SK-N-SH treated with all-trans-retinoic acid at 6 μM for 48 hours (cell line): ENCODE measurements around the gene TIAM2.

ENCODE experiments used
- ATAC-seq: fragments of 200-7000 bp; cut with Tn5 transposase; 3 replicates; pipeline ENCODE4 v1.9.1; 2020; ENCODE audit warnings: mild to moderate bottlenecking, moderate library complexity
- ARNTL ChIP-seq: fragments of 450-650 bp; formaldehyde crosslinking; IDR thresholded peaks from 2 replicates; pipeline ENCODE4 v1.5.0; 2020; ENCODE audit warnings: low read depth, mild to moderate bottlenecking, moderate library complexity, borderline replicate concordance
- CSDC2 ChIP-seq: fragments of 250-450 bp; sonication (Bioruptor Pico); IDR thresholded peaks from 2 replicates; pipeline ENCODE4 v1.5.0; 2020; ENCODE audit warnings: mild to moderate bottlenecking, moderate library complexity
- ESRRG ChIP-seq: fragments of 250-450 bp; sonication (Bioruptor Pico); IDR thresholded peaks from 2 replicates; pipeline ENCODE4 v1.6.1; 2021; ENCODE audit warnings: mild to moderate bottlenecking
- GLIS3 ChIP-seq: fragments of 250-450 bp; sonication (Bioruptor Pico); IDR thresholded peaks from 2 replicates; pipeline ENCODE4 v1.5.0; 2020; ENCODE audit warnings: mild to moderate bottlenecking, moderate library complexity
- ISL1 ChIP-seq: fragments of 250-450 bp; sonication (Bioruptor Pico); IDR thresholded peaks from 2 replicates; pipeline ENCODE4 v2.1.2; 2022; ENCODE audit warnings: mild to moderate bottlenecking, moderate library complexity
- OSR1 ChIP-seq: fragments of 250-450 bp; sonication (Bioruptor Pico); IDR thresholded peaks from 2 replicates; pipeline ENCODE4 v1.8.0; 2022; ENCODE audit warnings: moderate library complexity, mild to moderate bottlenecking, inconsistent platforms
- PPARA ChIP-seq: fragments of 250-450 bp; sonication (Bioruptor Pico); IDR thresholded peaks from 2 replicates; pipeline ENCODE4 v1.5.0; 2020; ENCODE audit warnings: mild to moderate bottlenecking, borderline replicate concordance
- RARB ChIP-seq: fragments of 250-450 bp; sonication (Bioruptor Pico); IDR thresholded peaks from 2 replicates; pipeline ENCODE4 v1.8.0; 2021; ENCODE audit warnings: mild to moderate bottlenecking, moderate library complexity
- SNAI2 ChIP-seq: fragments of 250-450 bp; sonication (Bioruptor Pico); IDR thresholded peaks from 2 replicates; pipeline ENCODE4 v1.5.0; 2020; ENCODE audit warnings: mild to moderate bottlenecking, moderate library complexity
- TCF4 ChIP-seq: fragments of 250-450 bp; sonication (Bioruptor Pico); IDR thresholded peaks from 2 replicates; pipeline ENCODE4 v1.8.0; 2021; ENCODE audit warnings: mild to moderate bottlenecking, moderate library complexity, borderline replicate concordance
- TOX ChIP-seq: fragments of 250-450 bp; sonication (Bioruptor Pico); IDR thresholded peaks from 2 replicates; pipeline ENCODE4 v1.8.0; 2021; ENCODE audit warnings: mild to moderate bottlenecking, moderate library complexity, borderline replicate concordance
- ZFP3 ChIP-seq: fragments of 250-450 bp; sonication (Bioruptor Pico); IDR thresholded peaks from 2 replicates; pipeline ENCODE4 v1.5.0; 2020; ENCODE audit warnings: mild to moderate bottlenecking, moderate library complexity
- ZFP30 ChIP-seq: fragments of 450-650 bp; formaldehyde crosslinking; IDR thresholded peaks from 2 replicates; pipeline ENCODE4 v1.5.0; 2022; ENCODE audit warnings: mild to moderate bottlenecking, moderate library complexity
- ZNF70 ChIP-seq: fragments of 450-650 bp; formaldehyde crosslinking; IDR thresholded peaks from 2 replicates; pipeline ENCODE4 v1.5.0; 2020; ENCODE audit warnings: mild to moderate bottlenecking, moderate library complexity
- TF ChIP-seq, protein P1 (sequence below): fragments of 250-450 bp; sonication (Bioruptor Pico); IDR thresholded peaks from 2 replicates; pipeline ENCODE4 v1.8.0; 2020; ENCODE audit warnings: mild to moderate bottlenecking, moderate library complexity, borderline replicate concordance
- TF ChIP-seq, protein P2 (sequence below): fragments of 250-450 bp; sonication (Bioruptor Pico); IDR thresholded peaks from 2 replicates; pipeline ENCODE4 v1.5.1; 2020; ENCODE audit warnings: low read depth, mild to moderate bottlenecking, moderate library complexity
- TF ChIP-seq, protein P3 (sequence below): fragments of 250-450 bp; sonication (Bioruptor Pico); IDR thresholded peaks from 2 replicates; pipeline ENCODE4 v1.5.0; 2020; ENCODE audit warnings: mild to moderate bottlenecking, moderate library complexity
- TF ChIP-seq, protein P4 (sequence below): fragments of 250-450 bp; sonication (Bioruptor Pico); IDR thresholded peaks from 2 replicates; pipeline ENCODE4 v1.8.0; 2021; ENCODE audit warnings: low read depth, mild to moderate bottlenecking, moderate library complexity, borderline replicate concordance
- TF ChIP-seq, protein P5 (sequence below): fragments of 250-450 bp; sonication (Bioruptor Pico); IDR thresholded peaks from 2 replicates; pipeline ENCODE4 v1.5.1; 2021; ENCODE audit warnings: mild to moderate bottlenecking, moderate library complexity

TIAM2 gene

DNA sequence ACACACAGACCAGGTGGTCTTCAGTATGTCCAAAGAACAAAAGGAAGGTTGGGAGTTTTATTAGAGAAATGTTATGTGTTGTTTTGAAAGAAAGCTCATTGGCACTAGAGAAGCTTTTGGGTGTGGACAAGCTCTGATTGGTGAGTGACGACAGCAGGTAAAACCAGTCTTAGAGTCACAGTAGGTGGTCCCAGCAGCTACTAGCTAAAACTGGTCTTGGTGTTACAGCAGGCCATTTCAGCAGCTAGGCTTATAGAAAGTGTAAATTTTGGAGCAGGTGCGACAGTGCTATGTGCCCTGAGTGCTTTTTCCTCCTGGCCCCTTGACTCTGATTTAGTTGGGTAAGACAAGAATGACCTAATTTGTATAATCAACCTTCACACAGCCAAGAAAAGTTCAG lies 272.3 kb downstream of the TIAM2 start:
- no peak for ATAC-seq
- TF ChIP-seq OSR1 (CRISPR knock-in tag) (no peak), CSDC2 (no peak), PPARA (CRISPR knock-in tag) (no peak), ZFP30 (CRISPR knock-in tag) (no peak), ESRRG (CRISPR knock-in tag) (no peak), SNAI2 (CRISPR knock-in tag) (no peak), ARNTL (CRISPR knock-in tag) (no peak), ISL1 (CRISPR knock-in tag) (no peak)
- TF ChIP-seq, protein P1, sequence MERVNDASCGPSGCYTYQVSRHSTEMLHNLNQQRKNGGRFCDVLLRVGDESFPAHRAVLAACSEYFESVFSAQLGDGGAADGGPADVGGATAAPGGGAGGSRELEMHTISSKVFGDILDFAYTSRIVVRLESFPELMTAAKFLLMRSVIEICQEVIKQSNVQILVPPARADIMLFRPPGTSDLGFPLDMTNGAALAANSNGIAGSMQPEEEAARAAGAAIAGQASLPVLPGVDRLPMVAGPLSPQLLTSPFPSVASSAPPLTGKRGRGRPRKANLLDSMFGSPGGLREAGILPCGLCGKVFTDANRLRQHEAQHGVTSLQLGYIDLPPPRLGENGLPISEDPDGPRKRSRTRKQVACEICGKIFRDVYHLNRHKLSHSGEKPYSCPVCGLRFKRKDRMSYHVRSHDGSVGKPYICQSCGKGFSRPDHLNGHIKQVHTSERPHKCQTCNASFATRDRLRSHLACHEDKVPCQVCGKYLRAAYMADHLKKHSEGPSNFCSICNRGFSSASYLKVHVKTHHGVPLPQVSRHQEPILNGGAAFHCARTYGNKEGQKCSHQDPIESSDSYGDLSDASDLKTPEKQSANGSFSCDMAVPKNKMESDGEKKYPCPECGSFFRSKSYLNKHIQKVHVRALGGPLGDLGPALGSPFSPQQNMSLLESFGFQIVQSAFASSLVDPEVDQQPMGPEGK: no peak
- TF ChIP-seq, protein P2, sequence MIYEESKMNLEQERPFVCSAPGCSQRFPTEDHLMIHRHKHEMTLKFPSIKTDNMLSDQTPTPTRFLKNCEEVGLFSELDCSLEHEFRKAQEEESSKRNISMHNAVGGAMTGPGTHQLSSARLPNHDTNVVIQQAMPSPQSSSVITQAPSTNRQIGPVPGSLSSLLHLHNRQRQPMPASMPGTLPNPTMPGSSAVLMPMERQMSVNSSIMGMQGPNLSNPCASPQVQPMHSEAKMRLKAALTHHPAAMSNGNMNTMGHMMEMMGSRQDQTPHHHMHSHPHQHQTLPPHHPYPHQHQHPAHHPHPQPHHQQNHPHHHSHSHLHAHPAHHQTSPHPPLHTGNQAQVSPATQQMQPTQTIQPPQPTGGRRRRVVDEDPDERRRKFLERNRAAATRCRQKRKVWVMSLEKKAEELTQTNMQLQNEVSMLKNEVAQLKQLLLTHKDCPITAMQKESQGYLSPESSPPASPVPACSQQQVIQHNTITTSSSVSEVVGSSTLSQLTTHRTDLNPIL (CRISPR knock-in tag): no peak

DNA sequence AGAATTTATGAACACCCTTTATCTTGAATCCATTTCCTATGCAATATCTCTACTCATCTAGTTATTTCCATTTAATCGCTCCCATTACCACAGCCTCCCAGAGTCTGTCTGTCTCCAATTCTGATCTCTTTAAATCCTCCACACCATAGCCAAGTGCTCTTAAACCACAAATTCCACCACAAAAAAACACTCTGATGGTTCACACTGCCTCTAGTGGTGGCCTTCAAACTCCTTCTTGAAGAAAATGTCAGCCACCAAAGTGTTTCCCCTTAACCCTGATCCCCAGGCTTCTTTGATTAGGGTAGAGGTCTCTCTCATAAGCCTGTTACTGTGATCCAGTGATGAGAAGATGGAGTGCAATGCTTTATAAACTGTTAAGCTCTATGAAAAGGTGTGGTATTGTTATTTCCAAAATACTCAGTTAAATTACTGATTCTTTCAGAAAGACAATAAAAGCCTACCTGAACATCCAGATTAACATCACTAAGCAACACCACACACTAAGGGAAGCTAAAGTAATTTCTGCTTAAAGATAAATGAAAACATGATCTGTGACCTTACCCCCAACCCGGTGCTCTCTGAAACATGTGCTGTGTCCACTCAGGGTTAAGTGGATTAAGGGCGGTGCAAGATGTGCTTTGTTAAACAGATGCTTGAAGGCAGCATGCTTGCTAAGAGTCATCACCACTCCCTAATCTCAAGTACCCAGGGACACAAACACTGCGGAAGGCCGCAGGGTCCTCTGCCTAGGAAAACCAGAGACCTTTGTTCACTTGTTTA lies 273.2 kb downstream of the TIAM2 start:
- TF ChIP-seq TCF4 (CRISPR knock-in tag): peak; percentile 67; the same call in 1 of the 2 replicates
- TF ChIP-seq, protein P3, sequence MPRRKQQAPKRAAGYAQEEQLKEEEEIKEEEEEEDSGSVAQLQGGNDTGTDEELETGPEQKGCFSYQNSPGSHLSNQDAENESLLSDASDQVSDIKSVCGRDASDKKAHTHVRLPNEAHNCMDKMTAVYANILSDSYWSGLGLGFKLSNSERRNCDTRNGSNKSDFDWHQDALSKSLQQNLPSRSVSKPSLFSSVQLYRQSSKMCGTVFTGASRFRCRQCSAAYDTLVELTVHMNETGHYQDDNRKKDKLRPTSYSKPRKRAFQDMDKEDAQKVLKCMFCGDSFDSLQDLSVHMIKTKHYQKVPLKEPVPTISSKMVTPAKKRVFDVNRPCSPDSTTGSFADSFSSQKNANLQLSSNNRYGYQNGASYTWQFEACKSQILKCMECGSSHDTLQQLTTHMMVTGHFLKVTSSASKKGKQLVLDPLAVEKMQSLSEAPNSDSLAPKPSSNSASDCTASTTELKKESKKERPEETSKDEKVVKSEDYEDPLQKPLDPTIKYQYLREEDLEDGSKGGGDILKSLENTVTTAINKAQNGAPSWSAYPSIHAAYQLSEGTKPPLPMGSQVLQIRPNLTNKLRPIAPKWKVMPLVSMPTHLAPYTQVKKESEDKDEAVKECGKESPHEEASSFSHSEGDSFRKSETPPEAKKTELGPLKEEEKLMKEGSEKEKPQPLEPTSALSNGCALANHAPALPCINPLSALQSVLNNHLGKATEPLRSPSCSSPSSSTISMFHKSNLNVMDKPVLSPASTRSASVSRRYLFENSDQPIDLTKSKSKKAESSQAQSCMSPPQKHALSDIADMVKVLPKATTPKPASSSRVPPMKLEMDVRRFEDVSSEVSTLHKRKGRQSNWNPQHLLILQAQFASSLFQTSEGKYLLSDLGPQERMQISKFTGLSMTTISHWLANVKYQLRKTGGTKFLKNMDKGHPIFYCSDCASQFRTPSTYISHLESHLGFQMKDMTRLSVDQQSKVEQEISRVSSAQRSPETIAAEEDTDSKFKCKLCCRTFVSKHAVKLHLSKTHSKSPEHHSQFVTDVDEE: peak; percentile 51; the same call in 1 of the 2 replicates
- TF ChIP-seq, all 23 proteins: peak for 2; not testable (repeated sequence) for 21
- ATAC-seq: peak; percentile 71

DNA sequence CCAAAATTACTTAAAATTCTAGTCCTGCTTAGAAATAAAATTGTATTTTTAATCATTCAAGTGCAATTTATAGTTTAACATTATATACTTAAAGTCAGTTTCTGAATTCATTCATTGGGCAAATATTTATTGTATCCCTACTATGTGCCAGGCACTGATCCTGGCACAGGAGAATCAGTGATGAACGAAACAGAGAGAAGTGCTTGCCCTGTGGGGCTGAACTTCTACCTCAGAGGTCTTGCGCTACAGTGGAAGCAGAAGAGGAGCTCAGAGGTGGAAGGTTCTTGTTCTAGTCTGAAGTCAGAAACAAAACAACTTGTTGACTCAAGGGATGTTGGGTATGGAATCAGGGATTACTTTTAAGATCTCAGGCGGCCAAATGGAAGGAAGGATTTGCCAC lies 274.6 kb downstream of the TIAM2 start:
- TF ChIP-seq, protein P4, sequence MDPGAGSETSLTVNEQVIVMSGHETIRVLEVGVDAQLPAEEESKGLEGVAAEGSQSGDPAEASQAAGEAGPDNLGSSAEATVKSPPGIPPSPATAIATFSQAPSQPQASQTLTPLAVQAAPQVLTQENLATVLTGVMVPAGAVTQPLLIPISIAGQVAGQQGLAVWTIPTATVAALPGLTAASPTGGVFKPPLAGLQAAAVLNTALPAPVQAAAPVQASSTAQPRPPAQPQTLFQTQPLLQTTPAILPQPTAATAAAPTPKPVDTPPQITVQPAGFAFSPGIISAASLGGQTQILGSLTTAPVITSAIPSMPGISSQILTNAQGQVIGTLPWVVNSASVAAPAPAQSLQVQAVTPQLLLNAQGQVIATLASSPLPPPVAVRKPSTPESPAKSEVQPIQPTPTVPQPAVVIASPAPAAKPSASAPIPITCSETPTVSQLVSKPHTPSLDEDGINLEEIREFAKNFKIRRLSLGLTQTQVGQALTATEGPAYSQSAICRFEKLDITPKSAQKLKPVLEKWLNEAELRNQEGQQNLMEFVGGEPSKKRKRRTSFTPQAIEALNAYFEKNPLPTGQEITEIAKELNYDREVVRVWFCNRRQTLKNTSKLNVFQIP (CRISPR knock-in tag): no peak
- TF ChIP-seq ARNTL (CRISPR knock-in tag) (no peak), ZFP3 (no peak), ISL1 (CRISPR knock-in tag) (no peak), TOX (CRISPR knock-in tag) (no peak)
- TF ChIP-seq, protein P5, sequence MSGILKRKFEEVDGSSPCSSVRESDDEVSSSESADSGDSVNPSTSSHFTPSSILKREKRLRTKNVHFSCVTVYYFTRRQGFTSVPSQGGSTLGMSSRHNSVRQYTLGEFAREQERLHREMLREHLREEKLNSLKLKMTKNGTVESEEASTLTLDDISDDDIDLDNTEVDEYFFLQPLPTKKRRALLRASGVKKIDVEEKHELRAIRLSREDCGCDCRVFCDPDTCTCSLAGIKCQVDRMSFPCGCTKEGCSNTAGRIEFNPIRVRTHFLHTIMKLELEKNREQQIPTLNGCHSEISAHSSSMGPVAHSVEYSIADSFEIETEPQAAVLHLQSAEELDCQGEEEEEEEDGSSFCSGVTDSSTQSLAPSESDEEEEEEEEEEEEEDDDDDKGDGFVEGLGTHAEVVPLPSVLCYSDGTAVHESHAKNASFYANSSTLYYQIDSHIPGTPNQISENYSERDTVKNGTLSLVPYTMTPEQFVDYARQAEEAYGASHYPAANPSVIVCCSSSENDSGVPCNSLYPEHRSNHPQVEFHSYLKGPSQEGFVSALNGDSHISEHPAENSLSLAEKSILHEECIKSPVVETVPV (CRISPR knock-in tag): no peak
- TF ChIP-seq, all 23 proteins: peak for 0
- no peak for ATAC-seq

DNA sequence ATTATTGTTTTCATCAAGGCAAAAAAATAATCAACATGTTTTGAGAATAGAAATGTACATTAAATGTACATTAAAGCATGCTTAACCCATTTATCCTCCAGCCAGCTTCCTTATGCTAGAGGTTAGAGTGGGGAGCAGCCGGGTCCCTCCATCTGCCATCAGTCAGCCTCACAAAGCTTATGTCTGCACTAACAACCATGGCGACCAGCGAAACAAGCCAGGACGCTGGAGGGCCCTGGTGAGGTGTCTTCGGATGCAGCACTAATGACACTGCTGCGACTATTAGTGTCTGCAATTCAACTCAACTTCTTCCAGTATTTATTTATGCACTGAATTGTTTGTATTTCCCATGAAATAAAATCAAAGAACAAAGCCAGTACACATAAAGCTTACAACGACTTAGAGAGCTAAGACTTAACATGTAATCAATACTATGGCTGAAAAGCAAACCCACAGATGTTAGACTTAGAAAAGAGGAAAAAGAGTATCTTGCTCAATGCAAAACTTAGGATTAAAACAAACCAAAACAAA lies 275.5 kb downstream of the TIAM2 start:
- ATAC-seq: no peak
- TF ChIP-seq GLIS3 (CRISPR knock-in tag) (no peak), RARB (CRISPR knock-in tag) (no peak), ZFP3 (no peak), TOX (CRISPR knock-in tag) (no peak), ZNF70 (CRISPR knock-in tag) (no peak), ESRRG (CRISPR knock-in tag) (no peak)
- TF ChIP-seq, protein P2 (CRISPR knock-in tag): no peak
- TF ChIP-seq, protein P3: no peak
